HG03520 (cell line): ENCODE data around the gene NCOR2.
"Not testable (repeated sequence)": the region's sequence is repeated elsewhere in the genome, so short reads cannot be mapped to it uniquely, and the experiment has no call there.

ENCODE experiments used
- ATAC-seq: cut with Tn5 transposase; IDR thresholded peaks from one replicate; pipeline ENCODE4 v1.9.1; 2021; ENCODE audit warnings: mild to moderate bottlenecking, moderate library complexity; ENCODE audit not compliant: unreplicated experiment

The NCOR2 gene

DNA sequence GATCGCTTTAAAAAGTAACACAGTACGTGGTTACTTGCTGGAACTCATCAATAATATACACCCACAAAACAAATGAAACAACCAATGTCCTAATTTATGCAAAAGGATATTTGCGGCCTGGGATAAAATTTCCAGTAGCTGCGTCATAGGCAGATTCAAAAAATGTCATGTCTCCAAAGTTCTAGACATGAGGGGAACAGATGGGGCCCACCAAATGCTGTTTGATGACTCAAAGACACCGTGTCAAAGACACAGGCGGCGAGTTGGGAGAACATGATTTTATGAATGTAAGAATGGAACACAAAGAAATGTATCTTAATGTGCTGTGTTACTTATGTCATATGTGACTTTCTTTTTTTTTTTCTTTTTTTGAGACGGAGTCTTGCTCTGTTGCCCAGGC, 34.3 kb upstream of the NCOR2 start:
- ATAC-seq: no peak

- ATAC-seq: no peak
These were observed 31.9 kb upstream of the NCOR2 start for GRCh38 chr12:124599074-124599999.

DNA sequence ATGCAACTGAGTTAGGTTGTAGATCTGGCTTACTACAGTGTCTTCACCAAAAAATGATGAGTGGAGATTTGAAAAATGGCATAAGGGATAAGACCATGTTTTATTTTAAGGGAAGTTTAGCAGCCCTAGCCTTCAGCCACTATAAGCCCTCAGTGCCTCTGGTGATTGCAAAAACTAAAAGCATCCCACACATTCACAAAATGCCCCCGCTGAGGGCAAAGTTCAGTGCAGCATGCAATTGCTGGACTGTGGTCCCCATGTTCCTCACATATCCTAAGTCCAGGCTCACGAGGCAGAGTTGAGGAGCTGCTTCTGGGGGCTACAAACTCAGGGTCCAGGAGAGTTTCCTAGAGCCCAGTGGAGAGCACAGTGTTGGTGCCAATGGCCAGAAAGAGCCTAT, 29.6 kb upstream of the NCOR2 start:
- no peak for ATAC-seq

DNA sequence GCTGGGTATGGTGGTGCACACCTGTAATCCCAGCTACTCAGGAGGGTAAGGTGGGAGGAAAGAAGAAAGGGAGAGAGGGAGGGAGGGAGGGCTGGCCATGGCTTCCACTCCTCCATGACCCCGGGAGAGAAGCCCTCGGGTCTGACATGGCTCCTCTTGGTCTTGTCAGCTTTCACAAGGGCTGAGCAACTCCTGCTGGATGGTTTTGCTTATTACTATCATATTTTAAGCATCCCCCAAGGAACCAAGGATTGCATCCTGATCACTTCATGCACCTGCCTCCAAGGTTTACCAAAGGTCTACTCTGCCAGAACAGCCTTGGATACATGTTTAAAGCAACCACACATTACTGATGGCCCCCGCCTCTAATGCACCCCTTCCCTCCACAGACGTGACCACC, 28.0 kb upstream of the NCOR2 start:
- ATAC-seq: no peak

DNA sequence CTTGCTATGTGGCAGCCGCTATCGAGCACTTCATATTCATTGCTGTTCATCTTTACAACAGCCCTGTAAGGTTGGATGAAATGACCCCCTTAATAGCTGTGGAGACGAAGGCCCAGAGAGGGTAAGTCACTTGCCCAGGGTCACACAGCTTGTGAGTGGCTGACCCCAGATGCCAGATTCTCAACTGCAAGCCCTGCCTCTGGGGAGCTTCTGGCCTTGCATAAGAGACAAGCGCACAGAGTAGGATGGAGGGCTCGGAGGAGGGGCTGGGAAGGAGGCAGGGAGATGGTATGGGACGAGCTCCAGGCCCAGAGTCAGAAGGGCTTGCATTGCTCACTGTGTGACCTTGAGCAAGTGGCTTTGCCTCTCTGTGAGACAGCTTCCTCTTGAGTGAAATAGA, 27.4 kb upstream of the NCOR2 start:
- ATAC-seq: no peak

DNA sequence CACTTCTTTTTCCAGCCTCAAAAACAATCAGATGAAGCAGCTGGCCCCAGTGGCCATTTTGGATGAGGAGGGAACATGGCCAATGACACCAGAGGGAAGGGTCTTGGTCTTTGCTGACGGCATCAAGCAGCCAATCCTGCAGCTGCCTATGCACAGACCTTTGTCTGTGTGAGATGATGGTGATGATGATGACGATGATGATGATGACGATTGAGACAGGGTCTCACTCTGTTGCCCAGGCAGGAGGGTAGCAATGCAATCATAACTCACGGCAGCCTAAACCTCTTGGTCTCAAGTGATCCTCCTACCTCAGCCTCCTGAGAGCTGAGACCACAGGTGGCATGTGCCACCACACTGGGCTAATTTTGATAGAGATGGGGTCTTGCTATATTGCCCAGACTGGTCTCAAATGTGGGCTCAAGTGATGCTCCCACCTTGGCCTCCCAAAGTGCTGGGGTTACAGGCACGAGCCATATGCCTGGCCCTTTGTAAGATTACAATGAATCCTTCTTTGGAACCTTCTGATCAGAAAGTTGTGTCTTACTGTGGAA, 26.5 kb upstream of the NCOR2 start:
- no peak for ATAC-seq

DNA sequence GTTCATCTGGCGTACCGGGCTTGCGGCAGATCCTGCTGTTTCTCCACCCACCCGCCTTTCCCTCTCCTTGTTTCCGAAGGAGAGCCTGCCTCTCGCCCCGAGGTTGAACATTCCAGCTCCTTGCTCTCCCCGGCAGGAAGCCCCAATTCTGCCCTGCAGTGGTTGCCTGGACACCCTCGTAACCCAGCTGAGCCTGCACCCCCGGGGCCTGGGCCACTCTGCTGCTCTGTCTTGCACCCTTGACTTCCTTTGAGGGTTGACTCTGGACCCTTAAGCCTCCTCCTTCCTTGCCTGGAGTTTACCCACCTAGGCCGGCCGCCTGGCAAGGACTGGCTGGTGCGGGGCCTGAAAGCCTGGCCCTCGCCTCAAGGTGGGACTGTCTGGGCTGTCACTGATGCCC, 25.8 kb upstream of the NCOR2 start:
- no peak for ATAC-seq

- no peak for ATAC-seq
These were observed 25.2 kb upstream of the NCOR2 start for GRCh38 chr12:124592481-124593160.

- ATAC-seq: no peak
These were observed 24.6 kb upstream of the NCOR2 start for GRCh38 chr12:124592050-124592449.

- ATAC-seq: no peak
These were observed 23.0 kb upstream of the NCOR2 start for GRCh38 chr12:124590447-124590846.

DNA sequence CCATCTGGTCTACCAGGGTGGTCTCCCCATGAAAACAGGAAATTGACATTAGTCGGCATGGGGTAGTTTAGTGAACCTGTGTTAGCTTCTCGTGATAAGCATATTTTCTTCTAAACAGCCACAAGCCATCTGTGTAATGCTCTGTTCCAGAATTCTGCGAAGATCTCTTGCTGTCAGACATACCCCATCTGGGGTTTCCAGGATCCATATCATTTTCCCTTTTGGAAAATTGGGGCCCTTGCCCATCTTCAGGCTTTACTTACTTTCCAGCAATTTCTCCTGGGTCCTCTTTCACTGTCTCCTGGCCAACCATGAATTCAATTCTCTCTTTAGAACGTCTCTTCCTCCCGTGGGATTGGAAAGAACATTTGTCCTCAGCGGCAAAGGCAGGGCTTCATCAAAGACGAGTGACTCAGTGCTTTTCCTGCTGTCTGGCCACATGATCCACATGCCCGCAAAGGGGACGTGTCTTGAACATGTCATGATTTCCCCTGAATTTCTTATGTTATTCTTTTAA, 21.4 kb upstream of the NCOR2 start:
- no peak for ATAC-seq

- no peak for ATAC-seq
These were observed 20.7 kb upstream of the NCOR2 start for GRCh38 chr12:124588018-124588634.

DNA sequence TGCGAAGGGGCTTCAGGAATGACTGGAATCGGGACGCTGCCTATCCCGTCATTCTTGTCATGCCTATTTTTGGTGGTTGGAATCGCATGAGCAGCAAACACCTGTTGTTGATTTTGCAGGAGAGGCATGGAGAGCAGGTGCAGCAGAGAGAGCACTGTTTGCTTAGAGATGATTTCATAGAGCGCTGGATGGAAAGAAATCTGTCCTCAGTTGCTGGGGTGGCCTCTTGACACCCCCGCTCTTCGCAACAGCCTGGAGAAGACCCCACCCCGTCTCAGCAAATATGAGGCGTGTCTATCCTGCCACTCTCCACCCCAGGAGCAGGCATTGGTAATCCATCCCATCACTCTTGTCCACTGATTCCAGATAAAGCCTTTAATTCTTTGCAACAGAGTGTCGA, 19.3 kb upstream of the NCOR2 start:
- ATAC-seq: no peak

GRCh38 chr12:124584494-124584893, 17.1 kb upstream of the NCOR2 start:
- not testable (repeated sequence) for ATAC-seq

DNA sequence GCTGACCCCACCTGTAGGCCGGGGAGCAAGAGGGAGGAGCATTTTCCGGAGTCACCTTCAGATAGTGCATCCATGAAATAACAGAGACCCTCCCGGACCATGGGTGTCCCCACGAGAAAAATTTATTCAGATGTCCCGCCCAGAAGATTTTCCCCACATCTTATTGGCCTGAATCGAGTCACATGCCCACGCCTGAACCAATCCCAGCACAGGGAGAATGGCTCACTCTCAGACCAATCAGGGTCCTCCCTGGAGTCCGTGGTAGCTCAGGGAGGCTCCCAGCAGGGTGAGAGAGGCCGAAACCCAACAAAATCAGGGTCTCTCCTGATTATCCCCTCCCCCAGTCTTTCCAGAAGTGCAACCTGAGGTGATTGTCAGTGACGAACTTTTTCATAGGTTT, 16.4 kb upstream of the NCOR2 start:
- ATAC-seq: no peak

GRCh38 chr12:124582108-124582424, 14.7 kb upstream of the NCOR2 start:
- no peak for ATAC-seq

GRCh38 chr12:124581307-124582107, 14.1 kb upstream of the NCOR2 start:
- ATAC-seq: no peak

- ATAC-seq: no peak
These were observed 12.6 kb upstream of the NCOR2 start for GRCh38 chr12:124579921-124580517.

DNA sequence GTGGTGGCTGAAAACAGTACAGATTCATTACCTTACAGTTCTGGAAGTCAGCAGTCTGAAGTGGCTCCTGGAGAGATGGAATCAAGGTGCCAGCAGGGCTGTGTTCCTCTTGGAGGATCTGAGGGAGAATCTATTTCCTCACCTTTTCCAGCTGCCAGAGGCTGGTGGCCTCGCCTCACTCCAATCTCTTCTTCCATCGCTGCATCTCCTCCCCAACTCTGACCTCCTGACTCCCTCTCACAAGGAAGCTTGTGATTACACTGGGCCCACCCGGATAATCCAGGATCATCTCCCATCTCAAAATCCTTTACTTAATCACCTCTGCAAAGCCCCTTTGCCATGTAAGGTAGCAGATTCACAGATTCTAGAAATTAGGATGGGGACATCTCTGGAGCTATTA, 11.4 kb upstream of the NCOR2 start:
- ATAC-seq: no peak

- no peak for ATAC-seq
These were observed 11.0 kb upstream of the NCOR2 start for GRCh38 chr12:124578445-124578844.
